CD14-positive monocyte (primary cell): ENCODE results near the gene TMEM147. TPM values are rescaled to one million over a fixed set of nuclear protein-coding genes. Genes with fewer than 3 reads are reported as not detected.

Source experiments
- DNase-seq, 3 donors: peaks; one replicate each; pipeline ENCODE4 v3.0.0-alpha.2; 2011 to 2022
- H2AFZ ChIP-seq: 2 replicates; pipeline ENCODE4 v1.6.0; 2012; ENCODE audit warnings: mild to moderate bottlenecking, low read depth, low read length, inconsistent platforms; ENCODE audit not compliant: insufficient read depth, poor library complexity, severe bottlenecking
- H3K27ac ChIP-seq, 2 donors: 1 replicate in 1 of 2; 2 replicates in 1 of 2; pipeline ENCODE4 v1.5.1; 2012 to 2013; ENCODE audit warnings: low read length in 2 of 2, control low read depth in 1 of 2, inconsistent platforms in 1 of 2, low read depth in 1 of 2, mild to moderate bottlenecking in 1 of 2
- H3K27me3 ChIP-seq, 2 donors: one replicate each; pipeline versions ENCODE4 v1.6.0 to v1.6.1; 2011 to 2013; ENCODE audit warnings: low read length in 2 of 2; ENCODE audit not compliant: control insufficient read depth in 2 of 2, insufficient read depth in 2 of 2
- H3K36me3 ChIP-seq, 2 donors: replicated peaks in 1 of 2; 1 replicate in 1 of 2; 2 replicates in 1 of 2; pipeline versions ENCODE4 v1.5.1 to v1.6.1; 2012 to 2013; ENCODE audit warnings: low read length in 2 of 2, control low read depth in 1 of 2, inconsistent platforms in 1 of 2, mild to moderate bottlenecking in 1 of 2; ENCODE audit not compliant: insufficient read depth in 2 of 2, control insufficient read depth in 1 of 2
- H3K4me1 ChIP-seq, 2 donors: 1 replicate in 1 of 2; 2 replicates in 1 of 2; pipeline versions ENCODE4 v1.5.1 to v1.6.1; 2012 to 2013; ENCODE audit warnings: low read length in 2 of 2, control low read depth in 1 of 2, inconsistent platforms in 1 of 2, mild to moderate bottlenecking in 1 of 2, moderate library complexity in 1 of 2; ENCODE audit not compliant: insufficient read depth in 2 of 2, control insufficient read depth in 1 of 2
- H3K4me2 ChIP-seq: replicated peaks from 2 replicates; pipeline ENCODE3; 2012; ENCODE audit warnings: low read length, moderate library complexity, mild to moderate bottlenecking; ENCODE audit not compliant: poor library complexity, severe bottlenecking; ENCODE audit errors: extremely low read depth
- H3K4me3 ChIP-seq, 3 experiments: fragments of 200-600 bp in 1 of 3; sonication (generic) in 1 of 3; replicated peaks in 1 of 3; 1 replicate in 2 of 3; 2 replicates in 1 of 3; pipeline ENCODE4 v1.5.1; 2011 to 2013; ENCODE audit warnings: low read length in 3 of 3, mild to moderate bottlenecking in 3 of 3, control low read depth in 2 of 3, low read depth in 2 of 3, inconsistent platforms in 1 of 3, moderate library complexity in 1 of 3
- H3K79me2 ChIP-seq: 2 replicates; pipeline ENCODE4 v1.6.0; 2012; ENCODE audit warnings: mild to moderate bottlenecking, control low read depth, inconsistent platforms, low read length, moderate library complexity; ENCODE audit not compliant: insufficient read depth
- H3K9ac ChIP-seq: 2 replicates; pipeline ENCODE4 v1.6.0; 2017; ENCODE audit warnings: low read length, mild to moderate bottlenecking; ENCODE audit not compliant: insufficient read depth, poor library complexity, severe bottlenecking
- H3K9me3 ChIP-seq, 2 donors: replicated peaks in 1 of 2; 1 replicate in 1 of 2; 2 replicates in 1 of 2; pipeline versions ENCODE4 v1.5.1 to v1.6.1; 2012 to 2013; ENCODE audit warnings: low read length in 2 of 2, control low read depth in 1 of 2; ENCODE audit not compliant: control insufficient read depth in 1 of 2, insufficient read depth in 1 of 2
- H4K20me1 ChIP-seq: 2 replicates; pipeline ENCODE4 v1.6.0; 2012; ENCODE audit warnings: mild to moderate bottlenecking, low read length, control low read depth, moderate library complexity; ENCODE audit not compliant: insufficient read depth
- H3K27ac Mint-ChIP-seq, 7 donors: one replicate each; pipeline ENCODE4 v1.8.0; 2020; ENCODE audit warnings: mild to moderate bottlenecking in 7 of 7, mixed read lengths in 7 of 7, moderate library complexity in 6 of 7, inconsistent platforms in 2 of 7
- H3K27me3 Mint-ChIP-seq, 3 donors: one replicate each; pipeline ENCODE4 v1.8.0; 2021 to 2022; ENCODE audit warnings: low read depth in 3 of 3, mild to moderate bottlenecking in 3 of 3, mixed read lengths in 3 of 3, moderate library complexity in 3 of 3, inconsistent platforms in 1 of 3
- H3K36me3 Mint-ChIP-seq, 2 donors: one replicate each; pipeline ENCODE4 v1.8.0; 2020; ENCODE audit warnings: mixed read lengths in 2 of 2, inconsistent platforms in 1 of 2, mild to moderate bottlenecking in 1 of 2
- H3K4me1 Mint-ChIP-seq: one replicate; pipeline ENCODE4 v1.8.0; 2020; ENCODE audit warnings: mild to moderate bottlenecking, mixed read lengths
- H3K4me3 Mint-ChIP-seq, 2 donors: one replicate each; pipeline ENCODE4 v1.8.0; 2020; ENCODE audit warnings: mild to moderate bottlenecking in 2 of 2, mixed read lengths in 2 of 2, moderate library complexity in 1 of 2
- H3K9me3 Mint-ChIP-seq, 7 donors: one replicate each; pipeline ENCODE4 v1.8.0; 2020 to 2022; ENCODE audit warnings: mixed read lengths in 7 of 7, mild to moderate bottlenecking in 6 of 7, moderate library complexity in 6 of 7, inconsistent platforms in 2 of 7
- CTCF ChIP-seq: fragments of 200-600 bp; IDR thresholded peaks from one replicate; pipeline ENCODE4 v1.8.0; 2022; ENCODE audit warnings: antibody characterized with exemption, mild to moderate bottlenecking
- WGBS: methylation state at CpG from one replicate; pipeline ENCODE4 v1.1.5; 2013; ENCODE audit warnings: missing lambda C conversion rate; ENCODE audit not compliant: insufficient coverage; 5-methylcytosine and 5-hydroxymethylcytosine counted together
- intact Hi-C, 2 donors: fragments of 100-400 bp; cut with micrococcal nuclease; formaldehyde crosslinking; loops; one replicate each; pipeline versions ENCODE4 v1.15.0 to v1.15.1; 2023
- polyA plus RNA-seq, 3 donors: library from polyadenylated mRNA; depleted of rRNA in 1 of 3; unstranded in 2 of 3; stranded (reverse) in 1 of 3; fragments of 300-500 nt in 2 of 3; fragments of >200 nt in 1 of 3; fragmentation: Illumina TruSeq in 2 of 3; gene quantifications; 1 replicate in 2 of 3; 2 replicates in 1 of 3; pipeline ENCODE4 v1.2.3, GENCODE V29; 2012 to 2021

The TMEM147 gene
- polyA plus RNA-seq, 3 donors = 75.5 to 165 (median 165) TPM

- H3K27me3 ChIP-seq = peaks cover 0 to 20% of the 10 kb centered on the region in 2 donors
- peaks cover 27 to 41% (median 29%) of the 10 kb centered on the region in 3 donors for H3K27me3 Mint-ChIP-seq
- peaks cover 7% of the 10 kb centered on the region for H3K4me1 Mint-ChIP-seq
- no peak overlapping the region for H2AFZ ChIP-seq
- H3K36me3 Mint-ChIP-seq = no peaks in the 10 kb centered on the region
- no peak overlapping the region for H3K9ac ChIP-seq
- intact Hi-C loops = no loop called here
- H3K4me3 ChIP-seq = no peak overlapping the region
- TF ChIP-seq CTCF = no peak
- no peaks in the 10 kb centered on the region for H4K20me1 ChIP-seq
- no peaks in the 10 kb centered on the region for H3K9me3 ChIP-seq
- H3K27ac ChIP-seq = no peak overlapping the region
- H3K36me3 ChIP-seq = no peaks in the 10 kb centered on the region
- 86% methylated on average over 1 of the region's 6 CpGs for WGBS
- H3K4me2 ChIP-seq = no peak overlapping the region
- no peak overlapping the region for H3K4me3 Mint-ChIP-seq
- H3K4me1 ChIP-seq = peaks cover 7 to 11% of the 10 kb centered on the region in 2 donors
- DNase-seq = no peak
- peak overlapping the region in 1 of 7 donors; percentile 38 for H3K27ac Mint-ChIP-seq
- no peaks in the 10 kb centered on the region for H3K79me2 ChIP-seq
- no peaks in the 10 kb centered on the region for H3K9me3 Mint-ChIP-seq
Observed at GRCh38 chr19:35531291-35531690, 14.1 kb upstream of the TMEM147 start.

GRCh38 chr19:35533201-35533821, 12.1 kb upstream of the TMEM147 start, which contains the start of gene GAPDHS:
Gene GAPDHS (plus strand): TSS chr19:35533456. CDS start chr19:35533528, 72 bp downstream.
- Mint-ChIP-seq H3K4me1 (peaks cover 7% of the 10 kb centered on the region), H3K27ac (peak within 1 kb of the TSS in 2 of 7 donors; percentile 13 to 55), H3K9me3 (no peaks in the 10 kb centered on the region), H3K27me3 (peaks cover 25 to 43% (median 29%) of the 10 kb centered on the region in 3 donors), H3K4me3 (peak within 1 kb of the TSS in 1 of 2 donors; percentile 73), H3K36me3 (no peaks in the 10 kb centered on the region)
- no peak for TF ChIP-seq CTCF
- 59% methylated on average over 34 of the region's 39 CpGs for WGBS
- Histone ChIP-seq H3K79me2 (no peaks in the 10 kb centered on the region), H4K20me1 (no peaks in the 10 kb centered on the region), H3K9me3 (no peaks in the 10 kb centered on the region), H3K9ac (no peak within 1 kb of the TSS), H3K36me3 (no peaks in the 10 kb centered on the region), H3K4me3 (no peak within 1 kb of the TSS), H3K27me3 (peaks cover 0 to 20% of the 10 kb centered on the region in 2 donors), H3K4me1 (peaks cover 7 to 11% of the 10 kb centered on the region in 2 donors), H3K27ac (no peak within 1 kb of the TSS), H2AFZ (peak within 1 kb of the TSS; percentile 56), H3K4me2 (peak within 1 kb of the TSS; percentile 17)
- no peak for DNase-seq
- intact Hi-C loops = no loop called here
